Gastrocnemius medialis (tissue), 4 donors: ENCODE data around the gene NRL. TPM values are rescaled to one million over a fixed set of nuclear protein-coding genes. Genes with fewer than 3 reads are reported as not detected.
"Not testable (repeated sequence)": the region's sequence is repeated elsewhere in the genome, so short reads cannot be mapped to it uniquely, and the experiment has no call there.

ENCODE experiments used
- ATAC-seq, 2 donors: fragments of 150-250 bp; one replicate each; pipeline ENCODE4 v1.9.1; 2016
- DNase-seq, 2 donors: peaks; one replicate each; pipeline ENCODE4 v3.0.0-alpha.2; 2019
- H3K27ac ChIP-seq, 4 donors: fragments of 200-600 bp; sonication (generic); 1 replicate in 1 of 4; 2 replicates in 3 of 4; pipeline ENCODE4 v1.5.1; 2016 to 2018; ENCODE audit warnings: mild to moderate bottlenecking in 2 of 4, moderate library complexity in 1 of 4
- H3K27me3 ChIP-seq, 3 donors: fragments of 200-600 bp; sonication (generic) in 2 of 3; 1 replicate in 1 of 3; 2 replicates in 2 of 3; pipeline versions ENCODE4 v1.5.1 to v1.6.0; 2016 to 2019; ENCODE audit warnings: mild to moderate bottlenecking in 1 of 3, moderate library complexity in 1 of 3
- H3K36me3 ChIP-seq, 2 donors: fragments of 200-600 bp; sonication (generic) in 1 of 2; one replicate each; pipeline ENCODE4 v1.5.1; 2017 to 2018
- H3K4me1 ChIP-seq, 2 donors: fragments of 200-600 bp; sonication (generic) in 1 of 2; one replicate each; pipeline ENCODE4 v1.5.1; 2016 to 2017; ENCODE audit warnings: mild to moderate bottlenecking in 2 of 2
- H3K4me3 ChIP-seq, 4 donors: fragments of 200-600 bp; sonication (generic) in 3 of 4; 1 replicate in 1 of 4; 2 replicates in 3 of 4; pipeline ENCODE4 v1.5.1; 2016 to 2019; ENCODE audit warnings: mild to moderate bottlenecking in 2 of 4
- H3K9me3 ChIP-seq, 3 donors: fragments of 200-600 bp; sonication (generic) in 2 of 3; 1 replicate in 1 of 3; 2 replicates in 2 of 3; pipeline ENCODE4 v1.5.1; 2016 to 2019
- CTCF ChIP-seq, 5 experiments: fragments of 450-650 bp in 3 of 5; fragments of 200-600 bp in 2 of 5; sonication (generic) in 2 of 5; IDR thresholded peaks in 4 of 5; conservative IDR thresholded peaks in 1 of 5; 1 replicate in 4 of 5; 2 replicates in 1 of 5; pipeline ENCODE4 v1.5.1; 2016 to 2019; ENCODE audit warnings: antibody characterized with exemption in 5 of 5, mild to moderate bottlenecking in 3 of 5, moderate library complexity in 3 of 5
- POLR2A ChIP-seq, 2 donors: fragments of 450-650 bp; IDR thresholded peaks; one replicate each; pipeline ENCODE4 v1.6.1; 2017; ENCODE audit warnings: antibody characterized with exemption in 2 of 2, mild to moderate bottlenecking in 2 of 2, moderate library complexity in 2 of 2
- in situ Hi-C, 4 donors: fragments of 200-750 bp; cut with MboI; loops; one replicate each; pipeline versions ENCODE4 v1.15.0 to v1.8.0; 2017; ENCODE audit warnings: low sequenced_read_pairs in 4 of 4
- intact Hi-C: fragments of 100-400 bp; cut with DNase I; formaldehyde crosslinking; loops from one replicate; pipeline ENCODE4 v1.15.1; 2023; ENCODE audit warnings: low total_unique reads
- microRNA-seq, 2 donors: library from miRNA; unstranded; fragments of <30 nt; microRNA quantifications; one replicate each; pipeline ENCODE4, GENCODE V29; 2016; ENCODE audit warnings: borderline replicate concordance in 2 of 2
- total RNA-seq, 4 donors: library from RNA; depleted of rRNA; stranded (reverse); fragments of >200 nt; gene quantifications; one replicate each; pipeline versions ENCODE4 v1.1.0 to v1.2.3, GENCODE V29; 2016

The NRL gene
- total RNA-seq, 4 donors from 2014 or later: 0.82 to 4.5 (median 2.4) TPM

GRCh38 chr14:24036169-24036962 is 78.4 kb downstream of the NRL start:
- peaks cover 11 to 25% of the 10 kb centered on the region in 2 donors for H3K4me1 ChIP-seq
- no peaks in the 10 kb centered on the region for H3K27me3 ChIP-seq
- H3K9me3 ChIP-seq: no peaks in the 10 kb centered on the region
- in situ Hi-C loops: loop anchor here in 2 of 4 donors (10.0 kb wide), 1 partner anchor 52 kb away; the partner anchor contains the start of gene DHRS4L2 (in 2 of the 2)
- DNase-seq (peak; percentile 76 to 82), ATAC-seq (peak; percentile 76 to 80)
- intact Hi-C loops: loop anchor here (1.0 to 2.0 kb wide), 3 partner anchors 22 to 73 kb away; no protein-coding TSS in a partner anchor
- TF ChIP-seq CTCF (IDR thresholded peaks at IDR 0.05 in 4 of 5, conservative IDR thresholded peaks at IDR 0.05 in 1 of 5): peak; percentile 73 to 86 (median 79)
- TF ChIP-seq POLR2A (IDR thresholded peaks at IDR 0.05): peak; percentile 43 to 68
- peak overlapping the region; percentile 81 to 96 (median 94) for H3K27ac ChIP-seq
- H3K36me3 ChIP-seq: no peaks in the 10 kb centered on the region
- H3K4me3 ChIP-seq: peak overlapping the region; percentile 50 to 93 (median 64)

- not testable (repeated sequence) for DNase-seq, H3K27me3 ChIP-seq, H3K36me3 ChIP-seq, H3K9me3 ChIP-seq
- in situ Hi-C loops (loop anchor here in 2 of 4 donors (10.0 kb wide), 1 partner anchor 51 kb away; the partner anchor contains the start of gene DHRS4L2 (in 2 of the 2)), intact Hi-C loops (loop anchor here (1.0 to 2.0 kb wide), 3 partner anchors 21 to 74 kb away; no protein-coding TSS in a partner anchor)
- peak; percentile 9 to 15 for ATAC-seq
- H3K27ac ChIP-seq: peak overlapping the region; percentile 81 to 96 (median 94)
- peaks cover 11 to 25% of the 10 kb centered on the region in 2 donors for H3K4me1 ChIP-seq
- TF ChIP-seq CTCF (IDR thresholded peaks at IDR 0.05 in 4 of 5, conservative IDR thresholded peaks at IDR 0.05 in 1 of 5): peak in 1 of 5 experiments; percentile 15
- H3K4me3 ChIP-seq: peak overlapping the region; percentile 50 to 93 (median 64)
These were observed 79.0 kb downstream of the NRL start for GRCh38 chr14:24035769-24036168.

GRCh38 chr14:24032727-24033418 is 81.9 kb downstream of the NRL start:
- TF ChIP-seq CTCF (IDR thresholded peaks at IDR 0.05 in 4 of 5, conservative IDR thresholded peaks at IDR 0.05 in 1 of 5) (no peak), POLR2A (IDR thresholded peaks at IDR 0.05) (no peak)
- no peaks in the 10 kb centered on the region for H3K27me3 ChIP-seq
- DNase-seq (peak; percentile 62 to 77), ATAC-seq (peak; percentile 67 to 70)
- H3K4me3 ChIP-seq: no peak overlapping the region
- intact Hi-C loops (no loop called here), in situ Hi-C loops (loop anchor here in 2 of 4 donors (10.0 kb wide), 1 partner anchor 48 kb away; the partner anchor contains the start of gene DHRS4L2 (in 2 of the 2))
- peaks cover 11 to 25% of the 10 kb centered on the region in 2 donors for H3K4me1 ChIP-seq
- H3K36me3 ChIP-seq: no peaks in the 10 kb centered on the region
- peak overlapping the region; percentile 57 to 81 (median 67) for H3K27ac ChIP-seq
- no peaks in the 10 kb centered on the region for H3K9me3 ChIP-seq

- H3K4me3 ChIP-seq, H3K9me3 ChIP-seq, DNase-seq, H3K27me3 ChIP-seq, intact Hi-C loops, H3K36me3 ChIP-seq, ATAC-seq, H3K27ac ChIP-seq: not testable (repeated sequence)
- in situ Hi-C loops: loop anchor here in 2 of 4 donors (10.0 kb wide), 1 partner anchor 47 kb away; the partner anchor contains the start of gene DHRS4L2 (in 2 of the 2)
- peaks cover 4 to 17% of the 10 kb centered on the region in 2 donors for H3K4me1 ChIP-seq
These were observed 83.4 kb downstream of the NRL start for GRCh38 chr14:24031331-24031730.

- ATAC-seq, H3K36me3 ChIP-seq, intact Hi-C loops: not testable (repeated sequence)
These were observed 85.1 kb downstream of the NRL start for GRCh38 chr14:24029687-24030086.

More at GRCh38 chr14:24029687-24030086, 85.1 kb downstream of the NRL start:
- DNase-seq, H3K4me3 ChIP-seq, H3K9me3 ChIP-seq, H3K27ac ChIP-seq, H3K27me3 ChIP-seq: not testable (repeated sequence)
- peaks cover 4 to 17% of the 10 kb centered on the region in 2 donors for H3K4me1 ChIP-seq
- in situ Hi-C loops: loop anchor here in 2 of 4 donors (10.0 kb wide), 1 partner anchor 45 kb away; the partner anchor contains the start of gene DHRS4L2 (in 2 of the 2)

Small RNA genes within 50 kb of the gene (microRNA-seq; reads per million reads assigned to microRNA genes)
- gene MIR7703: 0 to 1.2 reads per million in 2 donors

Other genes starting within 250 kb of the NRL start
- 10 to 100 TPM; 26.0 to 56.2 (median 44.1) TPM for gene DHRS4, start 161.2 kb downstream of the NRL start, total RNA-seq
- 10 to 100 TPM; 12.1 to 40.2 (median 25.0) TPM for gene DHRS4L2, start 126.0 kb downstream of the NRL start, total RNA-seq
- gene CARMIL3, start 62.9 kb downstream of the NRL start, total RNA-seq: under 1 TPM in 2 of 4 donors, not detected in 2; 0.04 to 0.31 TPM
- not detected for gene CPNE6, start 43.4 kb downstream of the NRL start, total RNA-seq
- gene PCK2, start 20.6 kb downstream of the NRL start, total RNA-seq: 1 to 10 TPM; 1.9 to 9.8 (median 3.6) TPM
- gene DCAF11, start 172 bp downstream of the NRL start, total RNA-seq: 100 to 1,000 TPM in 1 of 4 donors, 10 to 100 TPM in 3; 52.4 to 113 (median 88.7) TPM
- 10 to 100 TPM; 45.3 to 91.3 (median 65.4) TPM for gene FITM1, start 15.7 kb upstream of the NRL start, total RNA-seq
- gene PSME1, start 21.2 kb upstream of the NRL start, total RNA-seq: 100 to 1,000 TPM in 2 of 4 donors, 10 to 100 TPM in 2; 63.3 to 158 (median 87.5) TPM
- 10 to 100 TPM; 13.6 to 18.8 (median 16.3) TPM for gene EMC9, start 26.6 kb upstream of the NRL start, total RNA-seq
- 10 to 100 TPM; 13.7 to 53.2 (median 21.5) TPM for gene PSME2, start 31.7 kb upstream of the NRL start, total RNA-seq
- gene RNF31, start 32.5 kb upstream of the NRL start, total RNA-seq: 100 to 1,000 TPM in 1 of 4 donors, 10 to 100 TPM in 3; 63.3 to 140 (median 82.4) TPM
- gene IRF9, start 46.3 kb upstream of the NRL start, total RNA-seq: 10 to 100 TPM in 3 of 4 donors, 1 to 10 TPM in 1; 6.5 to 36.7 (median 11.9) TPM
- gene REC8, start 57.1 kb upstream of the NRL start, total RNA-seq: 1 to 10 TPM in 1 of 4 donors, under 1 TPM in 2, not detected in 1; 0.27 to 3.1 (median 0.82) TPM
- gene IPO4, start 73.9 kb upstream of the NRL start, total RNA-seq: 10 to 100 TPM; 35.7 to 73.2 (median 55.4) TPM
- 10 to 100 TPM; 31.4 to 46.4 (median 36.7) TPM for gene TM9SF1, start 80.5 kb upstream of the NRL start, total RNA-seq
- gene TSSK4, start 90.7 kb upstream of the NRL start, total RNA-seq: not detected
- gene CHMP4A, start 98.5 kb upstream of the NRL start, total RNA-seq: 10 to 100 TPM; 13.6 to 29.8 (median 20.7) TPM
- gene MDP1, start 101.1 kb upstream of the NRL start, total RNA-seq: 10 to 100 TPM in 3 of 4 donors, 1 to 10 TPM in 1; 6.7 to 19.2 (median 13.9) TPM
- 100 to 1,000 TPM; 141 to 178 (median 162) TPM for gene NEDD8, start 117.4 kb upstream of the NRL start, total RNA-seq
- gene GMPR2, start 118.0 kb upstream of the NRL start, total RNA-seq: 10 to 100 TPM; 15.4 to 44.8 (median 27.4) TPM
- gene TINF2, start 127.7 kb upstream of the NRL start, total RNA-seq: 10 to 100 TPM; 41.4 to 77.1 (median 50.7) TPM
- gene TGM1, start 148.2 kb upstream of the NRL start, total RNA-seq: under 1 TPM in 1 of 4 donors, not detected in 3; 0.20 TPM
- 10 to 100 TPM; 20.9 to 32.8 (median 28.0) TPM for gene RABGGTA, start 156.6 kb upstream of the NRL start, total RNA-seq
- 10 to 100 TPM in 2 of 4 donors, 1 to 10 TPM in 2; 1.9 to 12.2 (median 8.2) TPM for gene DHRS1, start 184.8 kb upstream of the NRL start, total RNA-seq
- gene NOP9, start 184.9 kb upstream of the NRL start, total RNA-seq: 10 to 100 TPM; 27.2 to 43.5 (median 32.2) TPM
- 1 to 10 TPM in 1 of 4 donors, under 1 TPM in 3; 0.39 to 1.5 (median 0.88) TPM for gene CIDEB, start 193.0 kb upstream of the NRL start, total RNA-seq
- gene LTB4R2, start 195.2 kb upstream of the NRL start, total RNA-seq: 1 to 10 TPM in 2 of 4 donors, under 1 TPM in 2; 0.39 to 3.3 (median 2.0) TPM
- gene LTB4R, start 196.6 kb upstream of the NRL start, total RNA-seq: 1 to 10 TPM in 2 of 4 donors, under 1 TPM in 2; 0.13 to 2.2 (median 0.75) TPM
- gene ADCY4, start 220.1 kb upstream of the NRL start, total RNA-seq: 10 to 100 TPM in 1 of 4 donors, 1 to 10 TPM in 3; 7.9 to 16.6 (median 8.7) TPM
- gene RIPK3, start 225.0 kb upstream of the NRL start, total RNA-seq: 1 to 10 TPM in 2 of 4 donors, under 1 TPM in 2; 0.66 to 1.6 (median 0.97) TPM